Fibroblast of lung (primary cell): ENCODE measurements around the gene STRIP2.

ENCODE experiments used
- CTCF ChIP-seq, 2 donors: IDR thresholded peaks in 1 of 2; conservative IDR thresholded peaks in 1 of 2; 1 replicate in 1 of 2; 2 replicates in 1 of 2; pipeline ENCODE4 v1.5.1; 2011 to 2012; ENCODE audit warnings: low read length in 2 of 2, control low read depth in 1 of 2, inconsistent platforms in 1 of 2, low read depth in 1 of 2, mild to moderate bottlenecking in 1 of 2
- EZH2 ChIP-seq: IDR thresholded peaks from 2 replicates; pipeline ENCODE4 v1.5.1; 2012; ENCODE audit warnings: low read length, control low read depth, mild to moderate bottlenecking; ENCODE audit errors: missing control alignments

- no peak for TF ChIP-seq CTCF (conservative IDR thresholded peaks at IDR 0.05 in 1 of 2, IDR thresholded peaks at IDR 0.05 in 1 of 2; ENCODE audit: low read depth in 1 of 2, low read length in 2 of 2)
- TF ChIP-seq EZH2: no peak
These were observed 41.0 kb upstream of the STRIP2 start for GRCh38 chr7:129393255-129393654.
